Ectodermal cell (in vitro differentiated cells): ENCODE results near the gene SLC25A4.

Source experiments
- H3K27ac ChIP-seq: 2 replicates; pipeline ENCODE4 v1.7.0; 2013; ENCODE audit warnings: mild to moderate bottlenecking, low read depth, low read length; ENCODE audit not compliant: insufficient read depth, poor library complexity, severe bottlenecking
- H3K27me3 ChIP-seq: 2 replicates; pipeline ENCODE4 v1.7.0; 2013; ENCODE audit warnings: mild to moderate bottlenecking, low read length; ENCODE audit not compliant: insufficient read depth, control insufficient read depth, poor library complexity, severe bottlenecking
- H3K36me3 ChIP-seq: one replicate; pipeline ENCODE4 v1.7.0; 2013; ENCODE audit warnings: low read length; ENCODE audit not compliant: control insufficient read depth, insufficient read depth
- H3K4me1 ChIP-seq: one replicate; pipeline ENCODE4 v1.7.0; 2013; ENCODE audit warnings: low read length; ENCODE audit not compliant: control insufficient read depth, insufficient read depth
- H3K4me3 ChIP-seq: 2 replicates; pipeline ENCODE4 v1.7.0; 2013; ENCODE audit warnings: low read depth, low read length, control low read depth; ENCODE audit not compliant: insufficient read depth
- H3K9me3 ChIP-seq: 2 replicates; pipeline ENCODE4 v1.7.0; 2013; ENCODE audit warnings: mild to moderate bottlenecking, low read length, moderate library complexity; ENCODE audit not compliant: control insufficient read depth
- WGBS, 2 experiments: methylation state at CpG; one replicate each; pipeline ENCODE4 v1.1.7; 2013; ENCODE audit warnings: missing lambda C conversion rate in 2 of 2; 5-methylcytosine and 5-hydroxymethylcytosine counted together

Gene SLC25A4

DNA sequence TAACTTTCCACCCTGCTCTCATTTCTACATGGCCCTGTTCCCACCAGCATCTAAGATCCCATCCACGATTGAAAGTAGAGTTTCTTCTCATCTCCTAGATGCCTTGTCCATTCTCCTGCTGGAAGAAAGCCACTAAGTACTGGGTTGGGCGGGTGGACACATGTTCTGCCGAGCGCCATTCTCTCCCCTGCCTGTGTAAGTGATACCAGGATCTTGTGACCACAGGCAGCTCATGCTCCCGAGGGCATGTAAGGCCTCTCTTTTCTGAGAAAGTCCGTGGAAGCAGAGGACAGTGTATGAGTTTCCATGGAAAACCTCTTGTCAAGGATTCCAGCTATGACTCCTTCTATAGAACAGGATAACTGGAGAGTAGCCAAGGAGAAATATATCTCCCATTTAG, 3.3 kb upstream of the SLC25A4 start:
- Histone ChIP-seq H3K9me3 (no peaks in the 10 kb centered on the region), H3K27me3 (peaks cover 3% of the 10 kb centered on the region), H3K4me3 (no peak overlapping the region), H3K27ac (no peak overlapping the region), H3K4me1 (peaks cover 15% of the 10 kb centered on the region), H3K36me3 (no peaks in the 10 kb centered on the region)
- 86 to 87% methylated on average over 6 of the region's 6 CpGs for WGBS, 2 experiments

DNA sequence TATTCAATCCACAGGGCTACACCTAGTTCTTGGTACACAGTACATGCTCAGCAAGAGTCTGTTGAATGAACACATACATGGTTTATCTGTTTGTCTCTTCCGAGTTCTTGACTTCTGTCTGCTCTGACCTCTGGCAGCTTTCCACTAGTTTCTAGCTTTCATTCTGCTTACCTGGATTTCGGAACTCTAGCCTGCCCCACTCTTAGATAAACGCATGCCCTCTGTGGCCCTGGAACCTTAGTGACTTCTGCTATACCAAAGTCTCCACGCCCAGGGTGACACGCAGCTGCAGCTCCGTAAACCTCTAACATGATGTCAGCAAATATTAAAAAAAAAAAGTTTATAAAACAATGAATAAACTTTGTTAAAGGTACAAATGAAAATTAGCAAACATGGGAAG, 1.3 kb upstream of the SLC25A4 start:
- Histone ChIP-seq H3K36me3 (no peaks in the 10 kb centered on the region), H3K27ac (no peak overlapping the region), H3K27me3 (peaks cover 3% of the 10 kb centered on the region), H3K9me3 (no peaks in the 10 kb centered on the region), H3K4me3 (no peak overlapping the region), H3K4me1 (peaks cover 19% of the 10 kb centered on the region)
- WGBS, 2 experiments = 96 to 97% methylated on average over 4 to 5 of the region's 6 CpGs

DNA sequence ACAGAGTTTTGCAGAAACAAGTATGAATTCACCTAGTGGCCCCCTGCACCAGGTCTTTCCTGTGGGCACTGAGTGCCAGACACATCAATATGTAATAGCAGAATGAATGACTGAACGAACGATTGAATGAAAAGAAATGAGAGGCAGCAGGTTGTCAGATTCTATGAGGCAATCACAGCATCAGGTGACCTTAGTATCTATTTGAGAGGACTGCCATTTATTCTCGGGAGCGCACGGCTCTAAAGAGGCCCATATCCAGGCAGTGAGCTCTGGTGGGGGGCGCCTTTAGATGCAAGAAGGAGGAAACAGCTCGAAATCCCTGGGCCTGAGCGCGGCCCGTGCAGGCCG, 528 bp upstream of the SLC25A4 start:
- no peaks in the 10 kb centered on the region for H3K36me3 ChIP-seq
- H3K4me1 ChIP-seq = peaks cover 19% of the 10 kb centered on the region
- H3K4me3 ChIP-seq = peak overlapping the region; percentile 74
- H3K27ac ChIP-seq = no peak overlapping the region
- no peaks in the 10 kb centered on the region for H3K9me3 ChIP-seq
- WGBS, 2 experiments = 13 to 16% methylated on average over 11 of the region's 11 CpGs
- peaks cover 3% of the 10 kb centered on the region for H3K27me3 ChIP-seq

DNA sequence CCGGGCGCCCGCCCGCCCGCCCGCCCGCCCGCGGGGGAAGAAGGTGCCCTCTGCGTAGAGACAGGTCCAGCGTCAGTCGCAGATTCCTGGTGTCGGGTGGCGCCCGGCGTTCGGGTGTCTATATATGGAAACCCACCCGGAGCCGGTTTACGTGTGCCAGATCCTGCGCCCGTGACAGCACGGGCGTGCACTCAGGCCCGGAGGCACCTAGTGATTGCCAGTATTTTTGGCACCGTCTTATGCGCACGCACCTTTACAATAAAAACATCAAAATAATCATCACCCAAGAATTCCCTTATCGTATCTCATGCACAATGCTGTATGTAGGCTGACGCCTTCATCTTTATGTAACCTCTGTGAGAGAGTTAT, 519 bp downstream of the SLC25A4 start:
- H3K4me3 ChIP-seq = peak overlapping the region; percentile 74
- WGBS, 2 experiments = 2 to 3% methylated on average over 30 of the region's 30 CpGs
- peaks cover 3% of the 10 kb centered on the region for H3K27me3 ChIP-seq
- no peak overlapping the region for H3K27ac ChIP-seq
- no peaks in the 10 kb centered on the region for H3K36me3 ChIP-seq
- peaks cover 19% of the 10 kb centered on the region for H3K4me1 ChIP-seq
- no peaks in the 10 kb centered on the region for H3K9me3 ChIP-seq

DNA sequence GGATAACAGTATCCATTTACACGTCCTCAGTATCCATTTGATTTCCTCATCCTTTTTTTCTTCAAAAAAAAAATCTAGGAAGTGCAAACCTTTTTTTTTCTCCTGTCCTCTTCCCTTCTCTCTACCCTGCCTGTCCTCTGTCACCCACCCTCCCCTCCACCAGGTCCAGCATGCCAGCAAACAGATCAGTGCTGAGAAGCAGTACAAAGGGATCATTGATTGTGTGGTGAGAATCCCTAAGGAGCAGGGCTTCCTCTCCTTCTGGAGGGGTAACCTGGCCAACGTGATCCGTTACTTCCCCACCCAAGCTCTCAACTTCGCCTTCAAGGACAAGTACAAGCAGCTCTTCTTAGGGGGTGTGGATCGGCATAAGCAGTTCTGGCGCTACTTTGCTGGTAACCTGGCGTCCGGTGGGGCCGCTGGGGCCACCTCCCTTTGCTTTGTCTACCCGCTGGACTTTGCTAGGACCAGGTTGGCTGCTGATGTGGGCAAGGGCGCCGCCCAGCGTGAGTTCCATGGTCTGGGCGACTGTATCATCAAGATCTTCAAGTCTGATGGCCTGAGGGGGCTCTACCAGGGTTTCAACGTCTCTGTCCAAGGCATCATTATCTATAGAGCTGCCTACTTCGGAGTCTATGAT, 1.7 kb downstream of the SLC25A4 start:
- 91 to 92% methylated on average over 16 of the region's 16 CpGs for WGBS, 2 experiments
- Histone ChIP-seq H3K4me3 (no peak overlapping the region), H3K4me1 (peaks cover 19% of the 10 kb centered on the region), H3K9me3 (no peaks in the 10 kb centered on the region), H3K36me3 (no peaks in the 10 kb centered on the region), H3K27ac (no peak overlapping the region), H3K27me3 (peaks cover 3% of the 10 kb centered on the region)

GRCh38 chr4:185145572-185145971, 2.5 kb downstream of the SLC25A4 start:
- H3K4me3 ChIP-seq = no peak overlapping the region
- H3K27me3 ChIP-seq = peaks cover 3% of the 10 kb centered on the region
- H3K9me3 ChIP-seq = no peaks in the 10 kb centered on the region
- 96 to 97% methylated on average over 13 of the region's 13 CpGs for WGBS, 2 experiments
- H3K36me3 ChIP-seq = no peaks in the 10 kb centered on the region
- H3K27ac ChIP-seq = no peak overlapping the region
- peaks cover 19% of the 10 kb centered on the region for H3K4me1 ChIP-seq

GRCh38 chr4:185149392-185149791, 6.3 kb downstream of the SLC25A4 start:
- Histone ChIP-seq H3K36me3 (no peaks in the 10 kb centered on the region), H3K9me3 (no peaks in the 10 kb centered on the region), H3K27me3 (no peaks in the 10 kb centered on the region), H3K27ac (no peak overlapping the region), H3K4me1 (peaks cover 7% of the 10 kb centered on the region), H3K4me3 (no peak overlapping the region)
- WGBS, 2 experiments = 93 to 95% methylated on average over 12 of the region's 12 CpGs

GRCh38 chr4:185151296-185151695, 8.2 kb downstream of the SLC25A4 start:
- no peaks in the 10 kb centered on the region for H3K36me3 ChIP-seq
- H3K4me1 ChIP-seq = no peaks in the 10 kb centered on the region
- no peaks in the 10 kb centered on the region for H3K27me3 ChIP-seq
- H3K4me3 ChIP-seq = no peak overlapping the region
- H3K9me3 ChIP-seq = no peaks in the 10 kb centered on the region
- H3K27ac ChIP-seq = no peak overlapping the region
- no CpG with 5 or more reads among the region's 1 CpG for WGBS, 2 experiments

DNA sequence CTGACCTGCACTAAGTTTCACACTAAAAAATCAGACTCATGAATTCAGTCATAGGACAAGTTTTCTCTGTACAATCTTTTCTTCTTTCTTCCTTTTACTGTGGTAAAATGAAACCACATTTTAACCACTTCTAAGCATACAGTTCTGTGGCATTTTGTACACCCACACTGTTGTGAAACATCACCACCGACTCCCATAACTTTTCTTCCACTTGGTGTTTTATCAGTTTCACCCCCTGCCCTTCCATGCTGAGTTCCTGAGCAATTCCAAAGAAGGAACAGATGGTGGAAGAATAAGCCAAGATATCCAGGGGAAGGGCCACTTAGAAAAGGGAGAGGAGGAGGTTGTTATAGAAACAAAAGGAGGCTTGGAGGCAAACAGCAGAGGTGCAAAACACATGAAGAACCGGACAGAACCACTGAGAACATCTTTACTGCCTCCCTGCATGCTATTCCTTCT, 22.6 kb downstream of the SLC25A4 start:
- Histone ChIP-seq H3K27ac (no peak overlapping the region), H3K4me1 (no peaks in the 10 kb centered on the region), H3K9me3 (no peaks in the 10 kb centered on the region), H3K27me3 (no peaks in the 10 kb centered on the region), H3K4me3 (no peak overlapping the region), H3K36me3 (peaks cover 13% of the 10 kb centered on the region)
- WGBS, 2 experiments = 91 to 95% methylated on average over 2 of the region's 2 CpGs

DNA sequence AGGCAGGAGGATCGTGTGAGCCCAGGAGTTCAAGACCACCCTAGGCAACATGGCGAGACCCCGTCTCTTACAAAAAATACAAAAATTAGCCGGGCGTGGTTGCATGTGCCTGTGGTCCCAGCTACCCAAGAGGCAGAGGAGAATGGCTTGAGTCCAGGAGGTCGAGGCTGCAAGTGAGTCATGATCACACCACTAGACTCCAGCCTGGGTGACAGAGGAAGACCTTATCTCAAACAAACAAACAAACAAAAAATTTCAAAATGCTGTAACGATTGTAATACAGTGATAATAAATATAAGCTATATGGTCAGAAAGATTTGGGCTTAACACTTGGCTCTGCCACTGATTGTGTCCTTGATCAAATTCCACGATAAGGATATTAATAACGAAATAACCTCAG, 24.2 kb downstream of the SLC25A4 start:
- WGBS, 2 experiments = 91 to 92% methylated on average over 9 of the region's 9 CpGs
- Histone ChIP-seq H3K27me3 (no peaks in the 10 kb centered on the region), H3K27ac (no peak overlapping the region), H3K4me3 (no peak overlapping the region), H3K9me3 (no peaks in the 10 kb centered on the region), H3K4me1 (no peaks in the 10 kb centered on the region), H3K36me3 (peaks cover 13% of the 10 kb centered on the region)
